OCI-LY1 (cell line): ENCODE data around the gene TTLL10.

Experiments used
- CTCF ChIP-seq: fragments of 200-600 bp; sonication (generic), shearing (Covaris generic); IDR thresholded peaks from 2 replicates; pipeline ENCODE4 v1.5.1; 2017; ENCODE audit warnings: mild to moderate bottlenecking, antibody characterized with exemption, low read length, moderate library complexity, mixed read lengths
- EZH2 ChIP-seq: fragments of 200-600 bp; sonication (generic), shearing (Covaris generic); IDR thresholded peaks from 2 replicates; pipeline ENCODE4 v1.8.0; 2017; ENCODE audit warnings: borderline replicate concordance, mixed run types, mild to moderate bottlenecking, antibody characterized with exemption, low read length, moderate library complexity, mixed read lengths

GRCh38 chr1:1128454-1129139 is 45.1 kb upstream of the TTLL10 start:
- TF ChIP-seq CTCF (no peak), EZH2 (no peak)
